Measurements from ENCODE around the gene FZD8. TPM values are rescaled to one million over a fixed set of nuclear protein-coding genes. Genes with fewer than 3 reads are reported as not detected.

Gene FZD8
- polyA plus RNA-seq, 1 experiment: 0.18 TPM

GRCh38 chr10:35638101-35638500 lies 4.0 kb downstream of the FZD8 start:
- no peak for TF ChIP-seq CTCF (IDR thresholded peaks at IDR 0.05; ENCODE audit: insufficient read depth, low read depth, low read length)
- ChIA-PET CTCF (interaction anchor here (0.7 to 10.0 kb wide), 5 partner anchors 140 to 1141 kb away, joined by 3 to 205 read pairs (median 3); no protein-coding TSS in a partner anchor), POLR2A (no interaction called here)
- Histone ChIP-seq H3K27me3 (ENCODE audit: control insufficient read depth, insufficient read depth, low read length) (peaks cover 4% of the 10 kb centered on the region), H3K4me3 (ENCODE audit: low read depth, low read length) (no peak overlapping the region), H3K36me3 (ENCODE audit: control insufficient read depth, insufficient read depth, low read length) (no peaks in the 10 kb centered on the region)
- no peak for DNase-seq (ENCODE audit: low read depth)

GRCh38 chr10:35637462-35637861 lies 4.6 kb downstream of the FZD8 start:
- POLR2A ChIA-PET: no interaction called here
- no peak for TF ChIP-seq CTCF (IDR thresholded peaks at IDR 0.05; ENCODE audit: insufficient read depth, low read depth, low read length)
- H3K36me3 ChIP-seq (ENCODE audit: control insufficient read depth, insufficient read depth, low read length): no peaks in the 10 kb centered on the region
- no peak overlapping the region for H3K4me3 ChIP-seq (ENCODE audit: low read depth, low read length)
- DNase-seq (ENCODE audit: low read depth): no peak
- CTCF ChIA-PET: interaction anchor here (0.8 to 10.0 kb wide), 8 partner anchors 22 to 1245 kb away, joined by 3 to 205 read pairs (median 4); no protein-coding TSS in a partner anchor
- H3K27me3 ChIP-seq (ENCODE audit: control insufficient read depth, insufficient read depth, low read length): peaks cover 4% of the 10 kb centered on the region

GRCh38 chr10:35636956-35637355 lies 5.1 kb downstream of the FZD8 start:
- no peak overlapping the region for H3K4me3 ChIP-seq (ENCODE audit: low read depth, low read length)
- H3K27me3 ChIP-seq (ENCODE audit: control insufficient read depth, insufficient read depth, low read length): peaks cover 4% of the 10 kb centered on the region
- H3K36me3 ChIP-seq (ENCODE audit: control insufficient read depth, insufficient read depth, low read length): no peaks in the 10 kb centered on the region
- DNase-seq (ENCODE audit: low read depth): no peak
- ChIA-PET CTCF (interaction anchor here (0.8 to 10.0 kb wide), 10 partner anchors 16 to 1246 kb away, joined by 3 to 205 read pairs (median 4); no protein-coding TSS in a partner anchor), POLR2A (no interaction called here)
- TF ChIP-seq CTCF (IDR thresholded peaks at IDR 0.05; ENCODE audit: insufficient read depth, low read depth, low read length): no peak

GRCh38 chr10:35635576-35635975 lies 6.5 kb downstream of the FZD8 start:
- DNase-seq (ENCODE audit: low read depth): no peak
- H3K4me3 ChIP-seq (ENCODE audit: low read depth, low read length): no peak overlapping the region
- ChIA-PET POLR2A (no interaction called here), CTCF (interaction anchor here (0.7 to 10.0 kb wide), 19 partner anchors 9 to 1250 kb away, joined by 3 to 205 read pairs (median 4); no protein-coding TSS in a partner anchor)
- peaks cover 4% of the 10 kb centered on the region for H3K27me3 ChIP-seq (ENCODE audit: control insufficient read depth, insufficient read depth, low read length)
- no peaks in the 10 kb centered on the region for H3K36me3 ChIP-seq (ENCODE audit: control insufficient read depth, insufficient read depth, low read length)
- TF ChIP-seq CTCF (IDR thresholded peaks at IDR 0.05; ENCODE audit: insufficient read depth, low read depth, low read length): peak; percentile 86

- Histone ChIP-seq H3K27me3 (ENCODE audit: control insufficient read depth, insufficient read depth, low read length) (peaks cover 2% of the 10 kb centered on the region), H3K36me3 (ENCODE audit: control insufficient read depth, insufficient read depth, low read length) (no peaks in the 10 kb centered on the region), H3K4me3 (ENCODE audit: low read depth, low read length) (no peak overlapping the region)
- ChIA-PET POLR2A (no interaction called here), CTCF (interaction anchor here (0.6 to 10.0 kb wide), 4 partner anchors 145 to 1247 kb away, joined by 3 to 205 read pairs (median 10); no protein-coding TSS in a partner anchor)
- DNase-seq (ENCODE audit: low read depth): no peak
- no peak for TF ChIP-seq CTCF (IDR thresholded peaks at IDR 0.05; ENCODE audit: insufficient read depth, low read depth, low read length)
Measured at GRCh38 chr10:35633006-35633980, 8.8 kb downstream of the FZD8 start.
